Measurements from ENCODE around the gene PAAF1.

DNA sequence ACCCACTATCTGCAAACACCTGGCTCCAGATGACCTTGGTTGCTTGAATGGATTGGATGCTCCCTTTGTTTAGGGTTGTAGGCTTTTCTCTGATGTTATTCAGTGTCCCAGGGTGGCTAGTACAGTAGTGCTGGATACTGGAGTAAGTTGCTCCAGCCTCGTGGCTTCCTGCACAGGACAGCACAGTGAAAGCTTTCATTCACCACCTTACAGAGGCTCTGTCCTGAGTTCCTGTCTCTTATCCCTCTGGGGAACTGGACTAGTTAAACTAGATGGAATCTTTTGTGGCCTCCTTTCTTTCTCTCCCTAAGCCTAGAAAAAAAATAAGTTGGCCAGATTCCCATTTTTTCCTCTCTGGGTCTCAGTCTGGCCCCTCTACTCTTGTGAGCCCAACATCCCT, 46.5 kb upstream of the PAAF1 start:
- no peak for TF ChIP-seq EZH2phosphoT487 (IDR thresholded peaks at IDR 0.05; ENCODE audit: borderline replicate concordance, low read length)
- TF ChIP-seq CTCF (conservative IDR thresholded peaks at IDR 0.05; ENCODE audit: low read depth, low read length), result no peak
